Activated naive CD8-positive, alpha-beta T cell treated with anti-CD3 and anti-CD28 coated beads, Interleukin-2, amount 10 ng/mL, durations not matched to agents 7 days and 5 days (primary cell): ENCODE data around the gene EFCAB6. TPM values are rescaled to one million over a fixed set of nuclear protein-coding genes. Genes with fewer than 3 reads are reported as not detected.

Experiments used
- ATAC-seq: fragments of 150-1000 bp; cut with Tn5 transposase; one replicate; pipeline ENCODE4 v1.10.0; 2021; ENCODE audit warnings: low read depth, moderate library complexity
- POLR2A ChIA-PET: fragments of 350-600 bp; sonication (Branson Sonifier 250); formaldehyde crosslinking; loops from one replicate; lab custom pipeline; 2021; ENCODE audit warnings: antibody characterized with exemption; lab: Charles Lee
- DNase-seq: peaks from one replicate; pipeline ENCODE4 v3.0.0; 2021
- H3K27ac Mint-ChIP-seq: one replicate; pipeline ENCODE4 v1.8.0; 2022; ENCODE audit warnings: mild to moderate bottlenecking, mixed read lengths
- H3K27me3 Mint-ChIP-seq: one replicate; pipeline ENCODE4 v1.8.0; 2022; ENCODE audit warnings: mild to moderate bottlenecking, moderate library complexity, mixed read lengths
- H3K36me3 Mint-ChIP-seq: one replicate; pipeline ENCODE4 v1.8.0; 2021; ENCODE audit warnings: mild to moderate bottlenecking, mixed read lengths
- H3K4me1 Mint-ChIP-seq: one replicate; pipeline ENCODE4 v1.8.0; 2021; ENCODE audit warnings: mixed read lengths
- H3K4me3 Mint-ChIP-seq: one replicate; pipeline ENCODE4 v1.8.0; 2022; ENCODE audit warnings: mild to moderate bottlenecking, moderate library complexity, mixed read lengths
- H3K9me3 Mint-ChIP-seq: one replicate; pipeline ENCODE4 v1.8.0; 2021; ENCODE audit warnings: mixed read lengths
- total RNA-seq, 2 experiments: library from RNA; stranded (reverse); gene quantifications; one replicate each; pipeline ENCODE4 v1.2.3, GENCODE V29; 2021

Gene EFCAB6
- total RNA-seq, 2 experiments from 2014 or later = 0.19 to 0.37 TPM

DNA sequence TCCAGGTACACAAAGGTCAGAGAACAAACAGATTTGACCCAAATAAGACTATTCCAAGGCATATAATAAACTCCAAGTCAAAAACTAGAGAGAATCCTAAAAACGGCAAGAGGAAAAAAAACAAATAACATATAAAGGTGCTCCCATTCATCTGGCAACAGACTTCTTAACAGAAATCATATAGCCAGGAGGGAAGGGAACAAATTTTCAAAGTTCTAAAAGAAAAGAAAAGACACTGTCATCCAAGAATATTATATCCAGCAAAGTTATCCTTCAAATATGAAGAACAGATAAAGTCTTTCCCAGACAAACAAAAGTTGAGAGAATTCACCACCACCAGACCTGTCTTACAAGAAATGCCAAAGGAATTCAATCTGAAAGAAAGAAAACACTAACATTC is 11.1 kb downstream of the EFCAB6 start:
- DNase-seq (no peak), ATAC-seq (no peak)
- Mint-ChIP-seq H3K27ac (no peak overlapping the region), H3K36me3 (no peaks in the 10 kb centered on the region), H3K9me3 (peaks cover 7% of the 10 kb centered on the region), H3K27me3 (peaks cover 24% of the 10 kb centered on the region), H3K4me1 (no peaks in the 10 kb centered on the region), H3K4me3 (no peak overlapping the region)
- POLR2A ChIA-PET = no interaction called here

GRCh38 chr22:43798492-43798891 is 13.6 kb downstream of the EFCAB6 start:
- DNase-seq (no peak), ATAC-seq (no peak)
- no peak overlapping the region for H3K27ac Mint-ChIP-seq
- H3K9me3 Mint-ChIP-seq = peaks cover 7% of the 10 kb centered on the region
- H3K4me1 Mint-ChIP-seq = no peaks in the 10 kb centered on the region
- no peak overlapping the region for H3K4me3 Mint-ChIP-seq
- H3K36me3 Mint-ChIP-seq = no peaks in the 10 kb centered on the region
- H3K27me3 Mint-ChIP-seq = peaks cover 13% of the 10 kb centered on the region
- POLR2A ChIA-PET = no interaction called here

GRCh38 chr22:43796567-43796966 is 15.5 kb downstream of the EFCAB6 start:
- DNase-seq = no peak
- no peaks in the 10 kb centered on the region for H3K36me3 Mint-ChIP-seq
- H3K4me3 Mint-ChIP-seq = no peak overlapping the region
- POLR2A ChIA-PET = no interaction called here
- no peak overlapping the region for H3K27ac Mint-ChIP-seq
- no peak for ATAC-seq
- peaks cover 7% of the 10 kb centered on the region for H3K9me3 Mint-ChIP-seq
- H3K4me1 Mint-ChIP-seq = no peaks in the 10 kb centered on the region
- peaks cover 6% of the 10 kb centered on the region for H3K27me3 Mint-ChIP-seq

DNA sequence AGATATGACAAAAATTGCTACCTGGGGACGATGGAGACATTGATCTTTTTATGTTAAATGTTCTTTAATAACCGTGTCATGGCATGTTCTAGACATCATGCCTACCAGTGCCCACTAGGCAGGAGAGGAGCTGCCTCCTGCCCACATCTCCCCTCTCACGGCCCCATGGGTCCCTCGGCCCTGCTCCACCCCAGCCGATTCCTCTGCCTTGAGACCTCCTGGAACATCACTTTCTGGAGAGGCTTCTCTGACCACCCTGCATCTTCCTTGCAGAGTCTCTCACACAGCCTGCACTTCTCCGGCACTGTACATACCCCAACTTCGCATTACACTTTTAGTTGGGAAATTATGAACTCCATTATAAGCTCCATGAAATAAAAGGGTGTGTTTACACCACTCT is 16.8 kb downstream of the EFCAB6 start:
- no peaks in the 10 kb centered on the region for H3K36me3 Mint-ChIP-seq
- ATAC-seq = no peak
- H3K4me3 Mint-ChIP-seq = no peak overlapping the region
- POLR2A ChIA-PET = no interaction called here
- H3K27ac Mint-ChIP-seq = no peak overlapping the region
- no peaks in the 10 kb centered on the region for H3K4me1 Mint-ChIP-seq
- H3K9me3 Mint-ChIP-seq = no peaks in the 10 kb centered on the region
- peaks cover 2% of the 10 kb centered on the region for H3K27me3 Mint-ChIP-seq
- no peak for DNase-seq

DNA sequence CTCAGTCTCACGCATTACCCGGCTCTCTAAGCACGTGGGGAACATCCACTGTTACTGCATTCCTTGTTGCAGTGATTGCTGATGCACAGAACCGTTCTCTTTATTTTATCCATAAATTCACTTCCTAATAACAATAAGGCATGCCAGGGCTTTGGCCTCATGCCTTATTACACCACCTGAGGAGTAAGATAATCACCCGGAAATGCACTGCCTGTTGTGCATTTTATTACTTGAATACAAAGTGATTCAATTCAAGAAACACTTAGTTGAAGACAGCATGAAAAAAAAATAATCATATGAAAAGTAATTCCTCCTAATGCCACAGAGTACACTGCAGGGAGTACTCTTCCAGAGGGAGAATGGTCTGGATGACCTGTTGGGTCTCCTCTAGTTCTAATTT is 19.2 kb downstream of the EFCAB6 start:
- POLR2A ChIA-PET = no interaction called here
- Mint-ChIP-seq H3K36me3 (no peaks in the 10 kb centered on the region), H3K4me1 (no peaks in the 10 kb centered on the region), H3K9me3 (no peaks in the 10 kb centered on the region), H3K4me3 (no peak overlapping the region), H3K27ac (no peak overlapping the region), H3K27me3 (peaks cover 10% of the 10 kb centered on the region)
- ATAC-seq (no peak), DNase-seq (no peak)

DNA sequence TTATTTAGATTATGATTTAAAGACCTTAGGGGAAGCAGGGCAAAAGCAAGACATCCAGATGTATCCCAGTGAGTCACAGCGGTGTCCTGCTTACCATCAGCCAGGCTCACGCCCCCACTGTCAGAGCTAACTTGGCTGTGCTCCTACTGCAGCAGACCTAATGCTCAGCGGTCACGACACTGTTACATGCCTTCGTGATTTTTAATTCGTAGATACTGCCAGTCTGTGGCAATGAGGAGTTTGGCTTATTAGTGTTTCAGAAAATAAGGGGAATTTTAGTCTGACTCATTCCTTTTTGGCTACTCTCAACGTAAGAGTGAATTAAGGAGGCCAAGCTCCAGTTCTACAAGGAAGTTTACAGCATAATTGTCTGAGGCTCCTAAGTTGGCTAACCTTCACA is 22.7 kb downstream of the EFCAB6 start:
- no peak overlapping the region for H3K4me3 Mint-ChIP-seq
- H3K9me3 Mint-ChIP-seq = no peaks in the 10 kb centered on the region
- H3K27me3 Mint-ChIP-seq = peaks cover 24% of the 10 kb centered on the region
- DNase-seq (no peak), ATAC-seq (no peak)
- no peak overlapping the region for H3K27ac Mint-ChIP-seq
- POLR2A ChIA-PET = no interaction called here
- no peaks in the 10 kb centered on the region for H3K4me1 Mint-ChIP-seq
- no peaks in the 10 kb centered on the region for H3K36me3 Mint-ChIP-seq

DNA sequence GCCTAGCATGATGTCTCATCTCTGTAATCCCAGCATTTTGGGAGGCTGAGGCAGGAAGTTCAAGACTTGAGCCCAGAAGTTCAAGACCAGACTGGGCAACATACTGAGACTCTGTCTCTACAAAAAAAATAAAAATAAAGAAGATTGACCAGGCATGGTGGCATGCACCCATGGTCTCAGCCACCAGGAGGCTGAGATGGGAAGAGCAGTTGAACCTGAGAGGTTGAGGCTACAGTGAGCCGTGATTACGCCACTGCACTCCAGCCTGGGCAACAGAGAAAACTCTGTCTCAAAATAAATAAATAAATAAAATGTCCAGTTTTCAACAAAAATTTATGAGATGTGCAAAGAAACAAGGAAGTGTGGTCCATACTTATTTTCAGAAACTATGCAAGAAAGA is 28.3 kb downstream of the EFCAB6 start:
- ATAC-seq = no peak
- no peaks in the 10 kb centered on the region for H3K36me3 Mint-ChIP-seq
- no peak for DNase-seq
- H3K27me3 Mint-ChIP-seq = peaks cover 30% of the 10 kb centered on the region
- H3K4me3 Mint-ChIP-seq = no peak overlapping the region
- POLR2A ChIA-PET = no interaction called here
- H3K4me1 Mint-ChIP-seq = no peaks in the 10 kb centered on the region
- no peaks in the 10 kb centered on the region for H3K9me3 Mint-ChIP-seq
- no peak overlapping the region for H3K27ac Mint-ChIP-seq

DNA sequence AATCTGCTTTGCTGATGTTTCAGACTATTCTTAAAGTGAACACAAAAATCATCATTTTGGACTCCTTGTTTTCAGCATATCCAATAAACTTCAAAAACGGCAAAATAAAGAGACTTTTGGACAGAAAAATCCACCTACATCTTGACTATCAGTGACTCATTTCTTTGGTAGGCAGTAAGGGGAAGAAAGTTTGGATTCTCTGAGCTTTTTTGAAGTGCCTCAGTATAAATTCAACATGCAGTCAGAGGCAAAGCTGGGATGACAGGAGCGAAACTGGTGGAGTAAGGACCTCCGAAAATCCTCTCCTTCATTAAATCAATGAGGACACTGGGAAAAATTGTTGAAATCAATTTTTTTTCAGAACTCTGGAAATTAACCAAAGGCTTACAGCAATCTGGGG is 29.7 kb downstream of the EFCAB6 start:
- Mint-ChIP-seq H3K27ac (no peak overlapping the region), H3K4me3 (no peak overlapping the region), H3K9me3 (no peaks in the 10 kb centered on the region), H3K36me3 (no peaks in the 10 kb centered on the region), H3K4me1 (no peaks in the 10 kb centered on the region), H3K27me3 (peaks cover 23% of the 10 kb centered on the region)
- ATAC-seq = no peak
- POLR2A ChIA-PET = no interaction called here
- DNase-seq = no peak

DNA sequence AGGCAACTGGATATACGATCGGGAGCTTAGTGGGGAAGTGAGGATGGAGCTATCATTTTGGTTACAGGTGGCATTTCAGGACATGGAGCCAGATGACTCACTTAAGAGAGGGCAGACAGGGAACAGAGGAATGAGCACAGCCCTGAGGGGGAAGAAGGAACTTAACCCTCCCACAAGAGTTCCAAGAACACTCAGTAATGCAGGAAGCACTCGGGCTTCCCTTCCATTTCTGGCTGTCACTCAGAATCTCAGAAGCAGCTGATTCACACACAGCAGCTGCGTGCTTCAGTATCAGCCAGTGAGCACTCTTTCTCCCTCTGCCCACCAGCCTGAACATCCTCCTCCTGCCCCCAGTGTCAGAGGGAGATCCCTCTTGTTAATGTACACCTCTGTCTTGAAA is 34.8 kb downstream of the EFCAB6 start:
- POLR2A ChIA-PET = no interaction called here
- H3K4me3 Mint-ChIP-seq = no peak overlapping the region
- H3K27me3 Mint-ChIP-seq = peaks cover 3% of the 10 kb centered on the region
- ATAC-seq = no peak
- H3K27ac Mint-ChIP-seq = no peak overlapping the region
- no peaks in the 10 kb centered on the region for H3K4me1 Mint-ChIP-seq
- no peak for DNase-seq
- no peaks in the 10 kb centered on the region for H3K36me3 Mint-ChIP-seq
- no peaks in the 10 kb centered on the region for H3K9me3 Mint-ChIP-seq

DNA sequence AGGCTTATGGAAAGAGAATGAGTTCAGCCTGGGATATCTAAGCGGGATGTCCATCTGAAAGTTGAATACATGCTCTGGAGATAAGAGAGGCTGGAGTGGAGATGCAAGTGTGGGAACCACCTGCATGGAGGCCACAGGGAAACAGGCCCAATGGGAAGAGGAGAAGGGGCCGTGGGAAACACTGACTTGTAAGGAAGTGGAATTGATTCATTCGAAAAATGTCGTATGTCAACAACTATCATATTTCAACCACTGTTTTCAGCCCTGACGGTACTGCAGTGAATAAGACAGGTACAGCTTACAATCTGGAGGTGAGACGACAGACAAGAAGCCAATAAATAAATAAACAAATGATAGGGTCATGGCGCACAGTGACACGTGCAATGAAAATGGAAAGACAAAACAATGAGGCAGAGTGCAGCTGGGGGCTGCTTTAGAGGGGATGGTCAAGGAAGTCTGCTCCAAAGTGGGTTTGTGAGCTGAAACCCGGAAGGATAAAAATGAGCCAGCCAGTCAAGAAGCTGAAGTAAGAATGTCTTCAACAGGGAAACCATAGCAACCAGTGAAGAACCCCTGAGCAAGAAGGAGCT is 35.9 kb downstream of the EFCAB6 start:
- H3K36me3 Mint-ChIP-seq = no peaks in the 10 kb centered on the region
- no peak for ATAC-seq
- POLR2A ChIA-PET = no interaction called here
- no peak overlapping the region for H3K4me3 Mint-ChIP-seq
- H3K9me3 Mint-ChIP-seq = no peaks in the 10 kb centered on the region
- H3K4me1 Mint-ChIP-seq = no peaks in the 10 kb centered on the region
- no peak for DNase-seq
- peaks cover 8% of the 10 kb centered on the region for H3K27me3 Mint-ChIP-seq
- H3K27ac Mint-ChIP-seq = no peak overlapping the region

DNA sequence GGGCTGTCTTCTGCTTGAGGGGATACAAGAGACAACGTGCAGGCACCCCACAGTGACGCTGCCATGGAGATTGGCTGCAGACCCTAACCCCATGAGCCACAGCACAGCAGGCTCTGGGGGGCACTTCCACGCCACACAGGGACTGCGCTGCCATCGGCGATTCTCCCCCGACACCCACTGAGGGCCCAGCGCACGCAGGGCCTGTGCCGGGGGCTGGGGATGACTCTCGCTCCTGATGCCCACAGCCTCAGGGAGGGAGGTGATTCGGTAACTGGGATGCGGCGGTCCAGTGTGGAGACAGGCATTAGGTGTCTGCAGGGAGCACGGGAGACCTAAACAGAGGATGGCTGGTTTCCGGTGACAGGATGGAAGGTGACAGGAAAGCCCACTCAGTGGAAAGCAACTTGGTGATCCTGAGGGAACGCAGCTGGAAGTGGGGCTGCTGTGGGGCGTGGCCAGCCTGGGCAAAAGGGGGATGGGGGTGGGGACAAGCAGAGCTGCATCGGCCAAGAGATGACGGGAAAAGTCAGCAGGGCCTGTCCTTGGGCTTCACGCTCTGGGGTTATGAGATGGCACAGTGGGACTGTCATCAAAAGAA is 37.7 kb downstream of the EFCAB6 start:
- Mint-ChIP-seq H3K27me3 (peaks cover 7% of the 10 kb centered on the region), H3K4me3 (no peak overlapping the region), H3K4me1 (no peaks in the 10 kb centered on the region), H3K27ac (no peak overlapping the region), H3K36me3 (no peaks in the 10 kb centered on the region), H3K9me3 (no peaks in the 10 kb centered on the region)
- POLR2A ChIA-PET = no interaction called here
- DNase-seq (no peak), ATAC-seq (no peak)

DNA sequence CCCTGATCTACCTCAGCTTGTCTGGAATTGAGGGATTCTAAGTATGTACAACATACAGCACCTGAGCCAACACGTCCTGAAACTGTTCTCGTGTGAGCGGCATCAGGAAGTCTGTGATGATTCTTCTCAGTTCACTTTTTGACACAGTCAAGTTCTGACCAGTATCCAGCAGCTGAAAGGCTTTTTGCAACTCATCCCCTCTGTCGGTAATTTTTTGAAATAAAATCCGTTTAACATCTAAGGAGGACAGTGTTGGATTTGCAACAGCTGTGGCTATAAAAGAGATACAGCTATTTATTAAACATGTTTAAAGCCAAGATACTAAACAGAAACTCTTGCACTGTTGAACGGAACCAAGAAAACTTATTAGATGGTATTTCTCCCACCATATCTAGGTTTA is 39.3 kb downstream of the EFCAB6 start:
- no peaks in the 10 kb centered on the region for H3K9me3 Mint-ChIP-seq
- H3K4me1 Mint-ChIP-seq = no peaks in the 10 kb centered on the region
- H3K27me3 Mint-ChIP-seq = peaks cover 6% of the 10 kb centered on the region
- H3K27ac Mint-ChIP-seq = no peak overlapping the region
- no peak for DNase-seq
- no peaks in the 10 kb centered on the region for H3K36me3 Mint-ChIP-seq
- H3K4me3 Mint-ChIP-seq = no peak overlapping the region
- ATAC-seq = no peak
- POLR2A ChIA-PET = no interaction called here

DNA sequence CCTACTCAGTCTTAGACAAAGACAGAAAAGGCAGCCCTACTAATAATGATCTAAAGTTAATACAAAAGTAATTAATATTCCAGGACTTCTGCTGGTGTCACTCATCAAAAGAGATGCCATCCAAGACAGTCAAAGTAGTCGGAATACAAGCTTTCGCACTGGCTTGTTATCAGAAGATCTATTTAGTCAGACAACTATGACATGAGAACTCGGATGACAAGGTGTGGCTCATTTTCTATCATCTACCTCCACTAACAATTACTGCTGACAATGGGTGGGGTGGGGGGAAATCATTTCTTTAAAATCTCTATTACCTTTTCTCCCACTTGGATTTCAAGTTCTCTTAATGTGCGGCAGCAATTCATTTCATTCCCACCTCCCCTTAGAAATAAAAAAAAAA is 56.7 kb downstream of the EFCAB6 start:
- POLR2A ChIA-PET = no interaction called here
- Mint-ChIP-seq H3K36me3 (no peaks in the 10 kb centered on the region), H3K9me3 (no peaks in the 10 kb centered on the region), H3K4me1 (no peaks in the 10 kb centered on the region), H3K27me3 (peaks cover 18% of the 10 kb centered on the region), H3K4me3 (no peak overlapping the region), H3K27ac (no peak overlapping the region)
- DNase-seq (no peak), ATAC-seq (no peak)

DNA sequence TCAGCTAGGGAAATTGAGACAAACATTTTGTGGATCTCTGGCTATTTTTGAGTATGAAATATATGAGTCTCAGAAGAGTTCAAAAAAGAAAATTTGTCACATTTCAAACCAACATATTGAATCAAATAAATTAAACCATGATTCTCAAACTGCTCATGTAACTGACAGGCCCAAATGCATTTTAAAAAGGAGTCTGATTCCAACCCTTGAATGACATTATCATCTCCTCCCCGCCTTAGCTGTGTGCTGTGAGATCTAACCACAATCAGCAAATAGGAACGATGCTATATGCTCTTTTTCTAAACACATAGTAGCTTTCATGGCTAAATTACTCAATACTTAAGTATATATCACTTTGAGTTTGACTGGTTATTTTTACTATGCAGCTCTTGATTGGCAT is 57.1 kb downstream of the EFCAB6 start:
- Mint-ChIP-seq H3K4me1 (no peaks in the 10 kb centered on the region), H3K9me3 (no peaks in the 10 kb centered on the region), H3K4me3 (no peak overlapping the region), H3K36me3 (no peaks in the 10 kb centered on the region), H3K27me3 (peaks cover 18% of the 10 kb centered on the region), H3K27ac (no peak overlapping the region)
- DNase-seq = no peak
- no peak for ATAC-seq
- POLR2A ChIA-PET = no interaction called here
